Measurements from ENCODE around the gene ABLIM2.

ABLIM2 gene

DNA sequence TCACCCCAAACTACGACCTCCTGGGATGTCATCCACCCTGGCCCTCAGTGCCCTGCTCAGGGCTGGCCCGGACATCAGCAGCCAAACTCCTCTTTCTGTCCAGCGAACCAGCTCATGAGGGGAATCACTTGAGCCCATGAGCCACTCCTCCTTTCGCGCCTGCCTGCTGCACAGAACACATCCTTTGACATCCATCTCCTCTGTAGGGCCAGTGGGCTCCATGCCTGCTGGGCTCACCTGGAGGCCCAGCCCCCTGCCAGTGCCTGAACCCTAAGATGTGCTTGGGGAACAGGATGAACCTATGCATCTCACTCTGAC is 43.5 kb downstream of the ABLIM2 start:
- no peak for DNase-seq

DNA sequence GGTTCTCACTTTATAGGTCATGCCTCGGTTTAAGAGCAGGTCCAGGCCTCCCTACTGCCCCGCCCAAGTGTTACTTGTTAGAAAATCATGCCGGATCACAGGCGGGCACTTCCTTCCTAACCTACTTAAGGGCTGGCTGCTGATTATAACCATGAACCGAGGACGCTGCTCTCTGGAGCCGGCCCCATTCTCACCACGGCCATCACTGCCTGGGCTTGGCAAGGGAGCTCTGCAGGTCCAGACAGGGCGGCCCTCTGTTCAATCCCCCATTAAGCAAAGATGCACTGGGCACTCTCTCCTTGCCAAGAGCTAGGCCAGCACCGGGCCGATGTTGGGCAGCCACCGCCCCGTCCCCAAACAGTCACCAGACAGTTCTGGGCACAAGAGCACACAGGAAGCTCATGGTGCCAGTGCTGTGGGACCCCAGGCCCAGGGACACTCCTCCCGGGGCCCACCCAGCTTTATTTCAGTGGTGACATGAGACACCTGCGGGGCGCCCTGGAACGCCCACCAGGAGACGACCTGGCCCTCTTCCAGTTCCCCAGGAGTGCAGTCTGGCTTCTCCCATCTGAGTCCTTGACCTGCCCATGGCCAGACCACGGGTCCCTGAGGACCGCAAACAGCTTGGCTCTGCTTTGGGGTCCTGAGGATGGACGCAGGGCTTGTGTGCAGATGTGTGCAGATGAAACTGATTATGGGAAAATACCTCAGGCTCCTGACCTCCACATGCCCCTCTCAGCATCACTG is 44.0 kb downstream of the ABLIM2 start:
- DNase-seq: no peak

DNA sequence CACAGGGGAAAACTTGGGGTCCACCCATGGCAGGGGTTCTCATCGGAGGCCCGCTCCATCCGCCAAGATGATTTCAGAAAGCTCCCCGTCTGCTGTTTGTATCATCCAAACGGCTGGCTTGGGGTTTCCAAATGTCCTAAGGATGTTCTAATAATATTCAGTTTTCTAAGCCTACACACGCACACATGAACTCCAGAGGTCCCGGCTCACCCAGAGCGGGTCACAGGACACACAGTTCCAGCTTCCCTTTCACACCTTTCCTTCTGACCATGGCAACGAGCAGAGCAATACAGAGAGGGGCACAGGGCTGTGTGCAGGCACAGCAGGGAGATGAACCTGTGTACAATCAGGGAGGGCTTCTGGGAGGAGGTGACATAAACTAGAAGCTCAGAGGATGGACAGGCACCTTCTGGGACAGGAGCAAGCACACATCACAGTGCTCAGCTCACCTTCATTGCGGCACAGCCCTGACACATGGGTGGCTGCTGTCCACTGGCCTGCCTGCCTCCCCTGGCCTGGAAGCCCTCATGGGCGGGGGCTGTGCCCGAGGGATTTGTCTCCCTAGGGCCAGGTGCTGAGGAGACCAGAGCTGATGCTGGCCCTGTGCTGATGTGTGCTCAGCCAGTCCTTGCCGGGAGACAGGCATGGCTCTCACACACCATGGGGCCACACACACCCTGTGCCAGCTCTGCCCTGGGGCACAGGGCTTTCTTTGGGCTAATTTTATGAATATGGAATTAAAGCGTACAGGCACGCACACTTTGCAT is 44.8 kb downstream of the ABLIM2 start:
- no peak for DNase-seq

DNA sequence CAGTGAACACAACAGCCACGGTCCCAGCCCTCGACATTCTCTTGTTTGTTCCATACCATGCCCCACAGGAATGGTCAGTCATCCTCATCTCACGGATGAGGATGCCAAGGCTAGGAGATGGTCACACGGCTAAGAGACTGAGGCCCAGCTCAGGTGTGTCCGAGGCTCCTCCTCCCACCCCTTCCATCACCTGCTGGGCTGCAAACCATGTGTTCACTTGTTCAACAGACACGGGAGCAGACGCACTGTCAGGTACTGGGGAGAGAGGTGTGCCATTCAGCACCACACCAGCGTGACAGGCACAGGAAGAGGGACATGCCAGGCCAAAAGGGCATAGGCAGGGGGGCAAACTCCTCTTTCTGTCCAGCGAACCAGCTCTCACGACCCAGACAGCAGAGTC is 45.9 kb downstream of the ABLIM2 start:
- DNase-seq: no peak

DNA sequence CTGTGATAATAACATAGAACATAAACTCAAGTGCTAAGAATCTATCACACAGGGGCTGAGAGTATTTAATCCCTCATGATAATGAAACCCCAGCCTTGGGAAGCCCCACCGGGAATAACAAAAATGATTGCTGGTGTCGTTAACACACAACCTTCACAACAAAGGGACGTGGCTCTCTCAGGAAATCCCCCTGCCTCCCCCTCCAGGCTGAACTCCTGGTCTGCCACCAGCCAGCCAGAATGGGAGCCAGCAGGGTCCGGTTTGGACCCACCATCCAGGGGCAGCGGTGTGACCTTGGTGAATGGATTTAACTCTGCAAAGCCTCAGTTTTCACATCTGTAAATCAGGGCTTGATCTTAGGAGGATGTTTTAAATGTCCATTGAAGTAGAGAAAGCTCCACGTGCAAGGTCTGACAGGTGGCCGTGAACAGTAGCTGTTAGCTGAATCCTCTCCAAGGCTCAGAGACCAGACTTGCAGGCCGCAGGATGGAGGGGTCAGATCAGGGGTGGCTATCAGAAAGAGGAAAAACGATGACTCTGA is 46.5 kb downstream of the ABLIM2 start:
- no peak for DNase-seq

DNA sequence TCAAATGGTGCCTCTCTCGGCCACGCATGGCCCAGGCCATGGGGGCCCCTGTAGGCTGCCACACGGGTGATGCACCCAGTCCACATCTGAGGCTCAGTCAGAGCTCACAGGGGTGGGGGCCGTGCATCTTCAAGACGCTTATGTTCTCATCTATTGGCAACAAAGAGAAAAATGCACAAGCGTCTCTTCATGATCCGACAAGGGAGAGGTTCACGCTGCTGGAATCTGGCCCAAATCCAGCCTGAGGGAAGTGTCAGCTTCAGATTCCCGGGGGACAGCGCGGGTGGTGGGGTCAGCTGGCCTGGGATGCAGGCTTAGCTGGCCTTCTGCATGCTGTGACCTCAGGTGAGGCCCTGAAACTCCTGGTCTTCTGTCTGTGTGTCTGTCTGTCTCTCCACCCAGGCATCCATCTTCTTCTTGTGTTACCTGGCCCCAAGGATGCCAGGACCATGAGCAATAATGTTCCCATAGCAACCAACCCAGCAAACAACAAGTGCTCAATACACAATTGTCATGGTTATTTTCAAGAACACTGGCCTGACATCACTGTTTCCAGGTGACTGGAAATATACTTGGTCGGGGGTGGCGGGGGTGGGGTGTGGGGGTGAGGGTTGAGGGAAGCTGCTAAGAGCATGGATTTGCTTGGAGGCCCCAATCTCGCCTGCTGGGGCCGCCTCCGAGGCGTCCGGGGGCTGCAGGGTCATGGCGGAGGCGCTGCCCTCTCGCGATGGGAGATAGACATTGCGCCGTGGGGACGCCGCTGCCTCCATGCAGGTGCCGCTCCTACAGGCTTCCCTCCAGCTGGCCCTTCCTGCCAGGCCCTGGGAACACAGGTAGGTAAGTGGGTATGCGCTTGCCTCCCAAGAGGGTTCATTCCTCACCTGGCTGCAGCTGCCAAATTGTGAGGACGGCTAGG is 48.3 kb downstream of the ABLIM2 start:
- DNase-seq: no peak

DNA sequence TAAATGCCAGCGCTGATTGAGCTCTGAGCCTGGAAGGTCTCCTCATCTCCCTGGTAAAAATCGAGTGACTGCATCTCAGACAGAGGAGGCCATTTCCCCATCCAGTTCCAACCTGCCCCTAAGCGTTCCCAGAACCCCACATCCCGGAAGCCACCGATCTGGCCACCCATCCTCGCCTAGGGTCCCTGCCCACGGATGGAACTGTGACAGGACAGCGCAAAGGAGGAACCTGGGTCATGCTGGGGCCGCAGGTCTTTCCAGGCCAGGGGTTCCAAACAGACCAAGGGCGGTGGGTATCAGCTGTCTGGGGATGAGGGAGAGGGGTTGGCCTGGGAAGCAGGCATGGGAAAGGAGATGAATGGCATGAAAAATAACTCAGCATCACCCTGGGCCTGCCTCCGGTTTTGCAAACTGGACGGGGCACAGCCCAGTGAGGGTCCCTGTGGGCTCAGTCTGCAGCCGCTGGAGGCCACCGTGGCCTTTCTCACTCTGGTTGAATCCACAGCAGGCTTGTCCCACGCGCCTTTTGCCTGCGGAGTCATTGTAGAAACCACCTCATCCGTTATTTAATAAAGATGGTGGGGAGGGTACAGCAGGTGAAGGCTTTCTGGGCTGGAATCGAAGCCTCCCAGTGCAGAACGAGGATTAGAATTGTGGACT is 49.1 kb downstream of the ABLIM2 start:
- DNase-seq: no peak

DNA sequence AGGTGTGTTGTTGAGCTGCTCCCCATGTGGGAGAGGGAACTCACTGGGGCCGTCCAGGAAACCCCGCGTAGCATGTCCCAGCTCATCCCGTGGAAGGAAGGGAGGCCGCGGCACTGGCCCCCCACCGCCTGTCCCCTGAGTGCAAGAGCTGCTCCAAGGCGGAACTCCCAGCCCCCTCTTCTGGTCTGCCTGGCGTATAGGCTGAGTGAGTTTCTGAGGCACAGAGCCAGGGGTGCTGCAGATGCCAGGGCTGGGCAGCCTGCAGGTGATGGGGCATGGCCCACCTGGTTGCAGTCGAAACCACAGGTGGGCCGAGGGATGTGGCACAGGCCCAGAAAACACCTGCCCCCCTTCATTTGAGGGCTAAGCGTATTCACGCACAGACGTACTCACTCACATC is 49.6 kb downstream of the ABLIM2 start:
- no peak for DNase-seq

DNA sequence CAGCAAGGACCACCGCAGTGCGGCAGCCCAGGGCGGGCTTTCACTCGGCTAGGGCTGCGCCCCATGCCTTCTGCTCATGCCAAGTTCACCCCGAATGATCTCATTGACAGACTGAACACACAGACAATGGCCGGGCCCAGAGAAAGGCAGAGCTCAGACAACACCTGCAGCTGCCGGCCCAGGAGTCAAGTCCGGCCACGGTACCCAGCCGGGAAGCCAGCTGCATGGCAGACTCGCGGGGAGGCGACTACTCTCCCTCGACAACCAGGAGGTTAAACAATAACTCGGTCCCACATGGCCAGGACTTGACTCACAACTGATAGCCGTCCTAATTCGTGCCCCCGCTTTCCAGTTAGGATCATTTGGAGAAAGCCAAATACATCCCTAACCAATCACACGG is 50.4 kb downstream of the ABLIM2 start:
- DNase-seq: no peak

DNA sequence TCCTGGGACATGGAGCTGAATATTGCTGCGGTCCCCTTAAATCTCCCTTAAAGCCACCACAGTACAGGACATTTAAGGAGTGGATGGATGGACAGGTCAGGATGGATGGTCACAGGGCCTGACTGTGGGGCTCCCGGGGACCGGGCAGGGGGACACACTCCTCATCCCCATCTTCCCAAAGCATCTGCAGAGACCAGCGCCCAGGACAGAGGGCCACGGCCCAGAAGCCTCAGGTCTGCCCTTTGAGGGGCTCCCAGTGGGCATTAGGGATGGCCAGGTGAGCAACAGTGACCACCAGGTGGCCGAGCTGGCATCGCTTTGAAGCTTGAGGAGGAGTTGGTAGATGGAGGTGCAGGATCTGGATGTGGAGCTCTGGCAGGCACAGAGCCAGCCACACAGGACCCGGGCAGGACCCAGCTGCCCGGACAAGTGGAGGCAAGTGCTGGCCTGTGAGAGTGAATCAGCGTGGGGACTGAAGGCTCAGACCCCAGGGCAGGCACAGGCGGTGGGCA is 51.4 kb downstream of the ABLIM2 start:
- DNase-seq: no peak

DNA sequence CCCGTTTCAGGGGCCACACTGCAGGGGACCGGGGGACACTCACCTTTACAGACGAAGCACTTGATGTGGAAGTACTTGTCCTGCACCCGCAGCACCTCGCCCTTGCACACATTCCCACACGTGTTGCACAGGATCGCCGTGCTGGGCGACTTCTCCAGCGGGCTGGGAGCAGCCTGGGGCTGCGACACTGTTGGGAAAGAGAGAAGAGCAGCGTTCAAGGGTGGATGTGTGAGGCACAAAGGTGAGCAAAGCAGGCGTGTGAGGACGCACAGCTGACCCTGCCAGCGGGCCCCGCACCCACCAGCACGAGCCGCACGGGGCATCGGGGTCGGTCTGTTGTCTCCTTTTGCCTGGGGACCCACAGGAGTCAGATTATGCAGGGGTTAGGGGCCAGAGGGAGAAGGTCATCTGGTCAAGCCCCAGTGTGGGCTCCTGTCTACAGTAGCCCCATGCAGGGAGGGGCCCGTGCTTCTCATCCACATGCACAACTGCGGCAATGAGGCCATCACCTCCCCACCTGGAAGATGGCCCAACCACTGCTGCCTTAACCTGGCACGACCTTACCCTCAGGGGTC is 52.1 kb downstream of the ABLIM2 start:
- DNase-seq: no peak

DNA sequence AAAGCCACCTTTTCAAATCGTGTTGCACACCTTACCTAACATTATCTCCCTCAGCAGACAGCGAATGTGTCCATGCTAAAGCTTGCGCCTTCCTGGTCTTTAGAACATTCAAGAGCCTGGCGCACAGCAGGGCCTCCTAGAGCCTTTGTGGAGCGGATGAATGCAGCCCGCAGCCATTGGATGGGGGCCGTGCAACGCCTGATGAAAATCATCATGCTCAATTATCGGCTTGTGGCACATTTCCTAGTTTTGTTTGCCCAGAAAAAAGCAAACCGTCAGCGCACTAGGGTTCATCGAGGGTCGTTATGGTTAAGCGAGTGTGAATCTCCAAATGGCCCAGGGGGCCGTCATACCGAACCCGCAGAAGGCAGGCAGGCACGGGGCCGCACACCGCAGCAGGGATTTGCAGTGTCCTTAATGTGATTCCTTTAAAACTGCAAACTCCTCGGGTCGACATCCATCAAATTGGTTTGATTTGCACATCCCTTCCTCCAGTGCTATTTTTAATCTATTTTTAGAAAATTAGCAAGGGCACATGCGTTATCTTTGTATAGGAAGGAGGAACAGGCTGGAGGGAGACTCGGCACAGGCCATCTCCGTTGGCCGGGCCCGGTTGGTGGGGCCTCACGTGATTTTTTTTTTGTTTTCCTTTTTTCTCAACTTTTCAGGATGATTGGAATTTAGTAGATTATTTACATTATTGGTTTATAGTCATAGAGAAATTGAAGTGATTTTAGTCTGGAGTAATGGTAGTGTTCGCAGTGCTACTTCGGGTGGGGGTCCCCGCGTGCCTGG is 53.1 kb downstream of the ABLIM2 start:
- DNase-seq: no peak

DNA sequence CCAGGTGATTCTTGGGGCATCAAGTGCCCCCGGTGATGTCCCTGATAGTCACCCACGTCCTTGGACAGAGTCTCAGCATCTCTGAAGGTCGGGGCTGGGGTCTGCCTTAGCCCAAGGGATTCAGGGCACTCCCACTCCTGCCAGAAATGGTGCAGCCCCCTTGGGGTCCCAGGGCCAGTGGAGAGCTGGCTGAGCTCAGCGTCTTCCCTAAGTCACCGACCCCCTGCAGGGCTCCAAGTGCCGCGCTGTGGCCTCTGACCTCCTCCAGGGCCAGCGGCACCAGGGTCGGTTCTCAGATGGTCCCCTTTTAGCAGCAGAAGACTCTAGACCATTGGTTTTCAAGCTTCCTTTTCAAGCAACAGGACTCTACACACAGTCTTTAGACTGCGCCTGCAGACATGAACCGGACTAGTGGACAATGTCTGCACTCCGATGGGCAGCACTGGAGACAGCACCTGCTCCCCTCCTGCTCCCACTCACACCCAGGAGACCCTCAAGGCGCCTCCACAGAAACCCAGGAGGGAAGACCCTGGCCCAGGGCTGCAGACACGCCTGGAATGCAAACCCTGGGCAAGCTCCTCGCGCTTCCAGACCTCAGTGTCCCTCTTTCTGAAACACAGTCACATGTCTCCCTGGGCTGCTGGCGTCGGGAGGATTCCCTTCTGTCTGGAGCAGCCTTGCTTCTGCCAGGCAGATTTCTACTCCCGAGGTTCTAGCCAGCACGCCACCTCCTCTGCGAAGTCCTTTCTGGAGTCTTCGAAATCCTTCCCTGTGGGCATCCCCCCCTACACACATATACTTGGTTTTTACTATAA is 53.9 kb downstream of the ABLIM2 start:
- DNase-seq: no peak

DNA sequence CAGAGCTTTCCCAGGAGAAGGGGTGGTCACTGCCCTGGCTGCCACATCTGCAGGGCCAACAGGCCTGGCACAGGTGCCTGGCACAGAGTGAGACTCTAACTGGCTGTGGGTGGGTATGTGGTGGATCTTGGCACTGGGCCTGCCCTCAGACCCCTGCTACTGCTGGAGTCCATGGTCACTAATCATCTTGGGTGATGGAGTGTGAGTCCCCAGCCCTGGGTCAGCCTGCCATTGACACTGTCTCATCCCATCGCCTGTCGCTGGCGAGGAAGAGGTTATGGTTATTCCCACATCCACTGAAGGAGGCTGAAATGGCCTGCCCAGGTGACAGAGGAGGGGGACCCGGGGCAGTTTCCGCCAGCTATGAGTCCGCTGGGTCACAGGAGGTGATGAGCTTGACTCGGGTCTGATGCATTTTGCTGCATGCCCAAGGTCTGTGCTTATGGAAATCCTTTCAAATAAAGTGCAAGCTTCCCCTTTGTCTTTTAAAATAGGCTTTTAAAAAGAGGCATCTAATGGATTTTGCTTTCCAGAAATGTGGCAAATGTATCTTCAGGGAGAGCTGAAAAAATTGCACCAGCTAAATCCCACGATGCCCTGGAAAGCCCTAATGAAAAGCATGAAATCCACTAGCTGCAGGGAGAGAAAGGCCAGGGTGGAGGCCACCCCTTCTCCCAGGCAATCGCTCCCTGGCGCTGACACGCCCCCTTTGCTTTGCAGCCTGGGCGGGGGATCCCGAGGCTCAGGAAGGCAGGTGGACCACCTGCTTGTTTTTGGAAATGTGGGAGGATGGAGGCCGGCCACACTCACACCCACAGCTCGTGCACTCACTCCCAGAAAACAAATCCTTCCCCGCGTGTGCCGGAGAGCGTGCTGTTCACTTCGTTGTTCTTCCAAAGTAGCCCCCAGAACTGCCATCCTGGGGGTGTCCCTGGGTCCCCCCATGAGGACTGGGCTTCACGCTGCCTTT is 54.9 kb downstream of the ABLIM2 start:
- DNase-seq: no peak

DNA sequence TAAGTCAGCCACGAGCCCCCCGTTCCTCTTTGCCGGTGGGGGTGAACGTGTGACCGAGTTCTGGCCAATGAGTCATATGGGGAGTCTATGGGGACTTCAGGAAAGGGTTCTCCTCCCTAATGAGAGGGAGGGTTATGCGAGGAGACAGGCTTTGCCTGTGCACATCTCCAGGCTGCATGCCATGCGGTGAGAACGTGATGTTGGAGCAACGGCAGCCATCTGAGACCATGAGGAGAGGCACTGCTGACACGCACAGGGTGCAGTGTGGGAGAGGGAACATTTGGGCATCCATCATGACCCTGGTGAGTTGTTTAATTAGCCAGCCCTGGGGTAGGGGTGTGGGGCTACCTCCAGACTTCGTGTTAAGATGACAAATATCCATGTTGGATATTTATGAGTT is 55.8 kb downstream of the ABLIM2 start:
- no peak for DNase-seq

DNA sequence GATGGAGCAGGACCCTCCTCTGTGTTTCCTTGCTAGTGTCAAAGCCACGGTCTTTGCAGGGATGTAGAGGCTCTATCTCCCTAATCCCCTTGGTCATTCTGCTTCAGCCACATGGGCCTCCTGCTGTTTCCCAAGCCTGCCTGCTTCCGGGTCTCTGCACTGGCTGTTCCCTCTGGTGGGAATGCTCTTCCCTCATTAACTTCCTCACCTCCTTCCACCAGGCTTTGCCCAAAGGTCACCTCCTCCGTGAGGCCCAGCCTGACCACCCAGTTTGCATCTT is 56.6 kb downstream of the ABLIM2 start:
- no peak for DNase-seq

DNA sequence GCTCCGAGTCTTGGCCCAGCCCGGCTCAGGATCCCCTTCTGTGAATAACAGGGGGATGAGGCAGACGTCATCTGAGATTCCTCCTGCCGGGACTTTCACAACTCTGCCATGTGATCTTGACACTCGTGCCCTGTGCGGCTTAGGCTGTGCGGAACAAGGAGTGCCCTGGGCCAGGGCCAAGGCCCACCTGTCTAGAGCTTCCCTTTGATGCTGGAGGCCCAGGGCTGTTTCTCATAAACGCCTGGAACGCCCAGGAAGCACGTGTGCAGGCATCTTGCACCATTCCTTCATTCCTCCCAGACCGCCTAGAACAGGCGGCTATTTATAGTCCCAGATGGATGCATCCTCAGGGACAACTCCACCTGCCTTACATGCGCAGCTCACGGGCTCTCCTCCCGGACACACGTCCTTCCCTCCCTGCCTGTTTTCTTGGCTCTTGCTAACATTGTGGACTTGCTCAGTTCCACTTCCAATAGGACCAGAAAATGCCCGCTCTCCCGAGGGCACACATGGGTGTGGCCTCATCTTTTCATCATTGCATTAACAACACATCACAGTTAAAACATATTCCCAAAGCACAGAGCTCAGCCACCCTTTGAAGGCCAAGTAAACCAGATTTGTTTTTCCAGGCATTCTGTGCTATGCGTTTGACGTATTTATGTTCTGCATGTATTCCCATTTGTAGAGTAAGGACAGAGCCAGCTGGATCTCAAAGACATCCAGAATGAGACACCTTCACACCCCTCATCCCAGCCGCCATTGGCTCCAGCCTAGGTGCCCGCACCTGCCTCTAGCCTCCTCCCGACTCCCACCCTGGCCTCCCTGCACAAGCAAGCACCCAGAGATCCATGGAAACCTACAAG is 57.2 kb downstream of the ABLIM2 start:
- no peak for DNase-seq

DNA sequence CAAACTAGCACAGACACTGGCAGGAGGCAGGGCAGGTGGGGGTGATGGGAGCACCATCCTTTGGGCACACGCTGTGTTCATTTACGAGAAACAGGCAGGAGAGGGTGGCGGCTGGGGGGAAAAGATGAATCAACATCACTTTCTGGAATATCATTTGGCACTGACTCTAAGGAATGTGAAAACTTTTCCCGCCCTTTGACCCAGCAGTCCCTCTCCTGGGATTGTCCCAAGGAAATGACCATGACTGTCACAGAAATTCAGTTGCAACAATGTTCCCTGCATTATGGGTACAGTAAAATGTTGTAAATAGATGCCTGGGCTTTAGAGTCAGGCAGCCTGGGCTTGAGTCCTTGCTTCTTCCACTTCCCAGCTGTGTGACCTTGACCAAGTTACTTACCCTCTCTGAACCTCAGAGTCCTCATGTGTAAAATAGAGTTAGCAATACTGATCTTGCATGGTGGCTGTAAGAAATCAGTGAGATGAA is 58.6 kb downstream of the ABLIM2 start:
- DNase-seq: no peak
